Jurkat, Clone E6-1 (cell line): Measurements from ENCODE around the gene TUBB8. TPM values are rescaled to one million over a fixed set of nuclear protein-coding genes. Genes with fewer than 3 reads are reported as not detected.
"Not testable (repeated sequence)": the region's sequence is repeated elsewhere in the genome, so short reads cannot be mapped to it uniquely, and the experiment has no call there.

ENCODE experiments used
- DNase-seq: peaks from one replicate; pipeline ENCODE4 v3.0.0-alpha.2; 2011; ENCODE audit warnings: low read depth, low spot score
- H3K4me3 ChIP-seq: 2 replicates; pipeline ENCODE4 v1.5.1; 2011; ENCODE audit warnings: mild to moderate bottlenecking, low read length, control low read depth, moderate library complexity
- polyA plus RNA-seq: library from polyadenylated mRNA; unstranded; fragments of >200 nt; gene quantifications from one replicate; pipeline ENCODE4 v1.2.1, GENCODE V29; 2012; ENCODE audit warnings: missing spikeins; ENCODE audit not compliant: insufficient read length, insufficient read depth

The TUBB8 gene
- not detected for polyA plus RNA-seq

GRCh38 chr10:48996-49395, at the start of gene TUBB8:
TSS of gene TUBB8 (minus strand) at chr10:49296. CDS start at chr10:49238, 58 bp downstream.
- H3K4me3 ChIP-seq = no peak within 1 kb of the TSS
- no peak for DNase-seq

- DNase-seq = no peak
- H3K4me3 ChIP-seq = no peak overlapping the region
Observed at GRCh38 chr10:96466-96865, 47.4 kb upstream of the TUBB8 start.

DNA sequence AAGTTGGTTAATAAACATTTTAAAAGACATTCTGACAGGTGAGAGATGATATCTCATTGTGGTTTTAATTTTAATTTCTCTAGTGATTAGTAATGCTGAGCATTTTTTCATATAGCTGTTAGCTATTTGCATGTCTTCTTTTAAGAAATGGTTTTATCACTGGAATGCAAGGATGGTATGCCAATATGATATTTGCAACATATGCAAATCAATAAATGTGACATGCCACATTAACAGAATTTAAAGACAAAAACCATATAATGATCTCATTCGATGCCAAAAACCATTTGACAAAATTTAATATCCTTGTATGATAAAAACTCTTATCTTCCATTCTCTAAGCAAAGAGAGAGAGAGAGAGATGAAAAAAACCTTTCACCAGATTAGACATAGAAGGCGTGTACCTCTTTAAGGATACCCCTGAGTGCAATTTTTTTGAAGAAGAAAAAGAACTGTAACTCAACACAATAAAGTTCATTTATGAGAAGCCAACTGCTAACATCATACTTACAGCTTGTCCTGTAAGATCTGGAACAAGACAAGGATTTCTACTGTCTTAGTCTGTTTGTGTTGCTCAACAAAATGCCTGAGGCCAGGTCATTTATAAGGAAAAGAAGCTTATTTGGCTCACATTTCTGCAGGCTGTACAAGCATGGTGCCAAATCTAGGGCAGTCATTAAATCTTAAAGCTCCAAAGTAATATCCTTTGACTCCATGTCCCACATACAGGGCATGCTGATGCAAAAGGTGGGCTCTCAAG, 46.4 kb upstream of the TUBB8 start:
- no peak overlapping the region for H3K4me3 ChIP-seq
- no peak for DNase-seq

- DNase-seq = no peak
Observed at GRCh38 chr10:94613-95012, 45.5 kb upstream of the TUBB8 start.

DNA sequence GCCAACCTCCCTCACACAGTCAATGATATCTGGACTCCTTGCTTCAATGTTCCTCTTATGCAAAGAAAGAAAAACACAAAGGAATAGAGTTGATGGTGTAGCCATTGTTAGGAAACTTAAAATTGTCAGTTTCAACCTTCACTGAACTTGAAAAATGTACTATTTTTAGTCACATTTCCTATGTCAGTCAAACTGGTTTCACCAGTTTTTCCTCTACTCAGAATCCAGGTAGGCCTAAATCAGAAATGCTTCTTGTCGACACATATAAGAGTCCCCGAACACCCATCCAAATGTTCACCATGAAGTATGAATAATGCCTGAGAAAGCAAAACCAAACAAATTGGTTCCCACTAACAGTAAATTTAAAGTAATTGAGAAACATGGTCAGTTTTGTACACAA, 43.8 kb upstream of the TUBB8 start:
- no peak overlapping the region for H3K4me3 ChIP-seq
- no peak for DNase-seq

More at GRCh38 chr10:94613-95012, 45.5 kb upstream of the TUBB8 start:
- no peak overlapping the region for H3K4me3 ChIP-seq

- no peak overlapping the region for H3K4me3 ChIP-seq
- DNase-seq = no peak
Observed at GRCh38 chr10:92153-92552, 43.1 kb upstream of the TUBB8 start.

GRCh38 chr10:91313-91712, 42.2 kb upstream of the TUBB8 start:
- H3K4me3 ChIP-seq = no peak overlapping the region
- DNase-seq = no peak

DNA sequence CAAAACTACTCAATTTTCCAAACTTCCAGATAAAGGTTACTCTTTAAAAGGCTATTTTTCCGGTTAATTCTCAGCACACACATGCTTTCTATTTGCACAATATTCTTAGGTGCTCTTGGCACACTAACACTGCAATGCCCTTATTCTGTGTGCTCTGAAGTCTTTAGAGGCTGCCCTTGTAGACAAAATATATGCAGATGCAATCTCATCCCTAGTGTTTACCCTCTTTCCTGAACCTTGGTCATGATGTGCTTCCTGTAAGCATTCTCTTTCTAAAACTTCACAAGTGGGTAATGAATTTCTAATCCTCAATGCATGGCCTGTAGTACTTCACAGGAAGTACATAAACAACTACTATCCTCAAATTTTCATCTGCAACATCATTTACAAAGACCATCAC, 41.1 kb upstream of the TUBB8 start:
- no peak for DNase-seq

GRCh38 chr10:89248-89647, 40.2 kb upstream of the TUBB8 start:
- no peak overlapping the region for H3K4me3 ChIP-seq
- DNase-seq = no peak

More for the DNA sequence above, 41.1 kb upstream of the TUBB8 start:
- no peak overlapping the region for H3K4me3 ChIP-seq

GRCh38 chr10:88253-88652, 39.2 kb upstream of the TUBB8 start:
- no peak for DNase-seq
- no peak overlapping the region for H3K4me3 ChIP-seq

DNA sequence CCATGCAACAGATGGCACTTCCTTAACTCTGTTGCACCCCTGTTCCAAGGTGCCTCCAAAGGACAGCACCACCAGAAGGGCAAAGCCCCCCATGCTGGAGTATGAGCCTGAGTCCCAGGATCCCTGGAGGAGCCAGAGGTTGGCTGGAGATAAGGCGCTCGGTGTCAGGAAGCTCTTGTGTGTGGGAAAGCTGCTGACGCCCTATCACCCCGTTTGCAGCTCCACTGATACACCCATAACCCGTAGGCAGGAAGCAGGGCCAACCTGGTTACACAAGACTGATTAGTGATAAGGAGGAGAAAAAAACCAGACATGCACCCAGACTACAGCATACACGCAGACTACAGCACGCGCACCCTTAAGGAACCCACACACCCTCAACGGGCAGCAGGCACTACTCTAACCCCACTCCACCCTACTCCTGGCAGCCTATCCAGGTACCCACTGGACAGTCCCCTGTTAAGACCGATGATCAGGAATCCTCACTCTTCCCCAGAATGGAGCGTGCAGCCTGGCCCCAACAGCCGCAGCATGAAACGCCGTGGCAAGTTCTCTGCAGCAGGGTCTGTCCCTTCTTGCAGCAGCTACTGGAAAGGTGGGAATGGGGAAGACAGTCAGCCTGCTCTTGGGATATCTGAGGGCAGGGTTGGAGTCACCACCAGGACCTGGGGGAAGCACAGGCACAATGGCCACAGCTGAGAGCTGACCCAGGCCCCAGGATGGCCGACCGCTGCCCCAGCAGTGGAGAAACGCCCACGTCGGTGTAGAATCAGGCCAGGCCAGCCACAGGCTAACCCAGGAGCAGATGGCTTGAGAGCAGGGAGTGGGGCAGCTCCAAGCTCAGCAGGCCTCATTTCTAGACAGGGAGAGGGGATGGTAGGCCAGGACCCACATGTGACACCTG, 38.3 kb upstream of the TUBB8 start:
- H3K4me3 ChIP-seq = no peak overlapping the region
- peak; percentile 51 for DNase-seq

DNA sequence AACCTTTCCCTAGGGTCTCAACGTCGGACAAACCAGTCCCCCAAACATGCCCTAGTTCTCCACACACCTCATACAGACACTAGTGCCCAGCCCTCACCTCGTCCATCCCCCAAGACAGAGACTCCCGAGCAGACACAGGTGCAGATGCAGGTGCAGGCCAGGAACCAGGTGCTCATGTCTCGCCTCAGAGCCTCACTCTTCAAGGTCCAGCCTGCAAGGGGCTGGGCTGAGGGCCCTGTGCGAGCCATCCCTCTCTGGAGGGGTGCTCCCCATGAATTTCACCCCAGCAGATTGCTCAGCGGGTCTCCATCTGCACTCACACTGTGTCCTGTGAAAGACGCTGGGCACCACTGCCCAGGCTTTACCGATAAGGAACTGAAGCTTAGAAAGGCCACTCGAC, 36.9 kb upstream of the TUBB8 start:
- no peak overlapping the region for H3K4me3 ChIP-seq
- DNase-seq = no peak

DNA sequence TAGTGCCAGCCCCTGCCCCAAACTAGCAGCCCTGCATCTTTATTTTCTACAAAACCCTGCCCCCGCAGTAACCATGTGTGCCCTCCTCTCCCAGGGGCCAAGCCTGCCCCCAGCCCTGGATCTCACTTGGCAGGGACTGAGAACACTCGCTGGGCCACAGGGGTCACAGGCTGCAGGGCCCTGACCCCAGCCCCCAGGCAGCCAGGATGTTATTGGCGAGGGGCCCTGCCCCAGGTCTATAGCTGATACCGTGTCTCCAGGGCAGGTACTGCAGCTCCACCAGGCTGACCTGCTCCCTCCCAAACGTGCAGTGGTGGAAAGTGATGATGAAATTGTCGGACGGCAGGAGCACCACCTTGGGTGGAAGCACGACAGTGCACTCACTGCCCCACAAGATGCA, 35.9 kb upstream of the TUBB8 start:
- no peak overlapping the region for H3K4me3 ChIP-seq
- DNase-seq = no peak

DNA sequence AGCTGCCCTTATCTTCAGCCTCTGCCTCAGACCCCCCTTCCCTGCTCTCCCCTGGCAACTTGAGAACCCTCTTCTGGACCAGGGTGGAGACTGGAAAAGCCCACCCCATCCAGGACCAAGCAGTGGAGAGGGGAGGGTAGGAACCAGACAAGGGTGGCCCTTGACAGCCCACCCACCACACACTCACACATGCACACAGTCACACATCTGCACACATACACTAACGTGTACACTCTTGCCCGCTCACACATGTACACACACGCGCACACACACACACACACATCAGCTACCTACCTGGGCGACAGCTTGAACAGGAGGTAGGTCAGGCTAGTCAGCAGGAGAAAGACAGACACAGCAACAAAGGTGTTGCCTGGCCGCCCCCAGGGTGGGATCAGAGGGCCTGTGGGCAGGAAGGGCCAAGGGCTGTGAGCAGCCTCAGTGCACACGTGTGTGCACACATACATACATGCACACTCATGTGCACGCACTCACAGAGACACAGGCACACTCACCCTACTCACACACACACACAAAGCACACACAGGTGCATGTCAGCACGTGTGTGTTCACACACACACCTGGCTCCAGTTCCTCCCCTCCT, 34.9 kb upstream of the TUBB8 start:
- DNase-seq = no peak
- no peak overlapping the region for H3K4me3 ChIP-seq

DNA sequence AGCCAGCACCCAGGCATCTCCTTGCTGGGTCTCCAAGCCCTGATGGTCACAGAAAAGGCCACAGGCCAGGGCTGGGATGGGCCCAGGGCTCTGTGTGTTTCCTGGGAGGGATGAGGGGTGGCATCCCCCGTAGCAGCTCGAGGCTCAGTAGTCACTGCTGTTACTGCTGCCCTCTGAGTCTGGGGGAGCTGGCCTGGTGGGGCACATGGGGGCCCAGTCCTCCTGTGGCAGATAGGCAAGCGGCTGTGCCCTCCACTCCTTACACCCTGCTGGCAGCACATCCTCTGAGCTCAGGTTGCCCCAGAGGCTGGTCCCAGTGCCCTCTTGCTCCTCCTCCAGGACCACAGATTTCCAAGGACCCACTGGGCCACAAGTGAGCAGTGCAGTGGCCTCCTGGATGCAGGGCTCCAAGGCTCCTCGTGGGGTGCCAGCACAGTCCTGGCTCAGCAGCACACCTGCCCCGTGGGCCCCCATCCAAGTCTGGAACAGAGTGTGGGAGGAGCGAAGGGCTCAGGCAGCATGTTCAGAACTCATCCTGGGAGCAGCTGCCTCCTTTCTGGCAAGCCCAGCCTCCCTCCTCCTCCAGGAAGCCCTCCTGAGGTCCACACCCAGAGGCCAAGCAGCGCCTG, 31.5 kb upstream of the TUBB8 start:
- DNase-seq = no peak
- H3K4me3 ChIP-seq = no peak overlapping the region

DNA sequence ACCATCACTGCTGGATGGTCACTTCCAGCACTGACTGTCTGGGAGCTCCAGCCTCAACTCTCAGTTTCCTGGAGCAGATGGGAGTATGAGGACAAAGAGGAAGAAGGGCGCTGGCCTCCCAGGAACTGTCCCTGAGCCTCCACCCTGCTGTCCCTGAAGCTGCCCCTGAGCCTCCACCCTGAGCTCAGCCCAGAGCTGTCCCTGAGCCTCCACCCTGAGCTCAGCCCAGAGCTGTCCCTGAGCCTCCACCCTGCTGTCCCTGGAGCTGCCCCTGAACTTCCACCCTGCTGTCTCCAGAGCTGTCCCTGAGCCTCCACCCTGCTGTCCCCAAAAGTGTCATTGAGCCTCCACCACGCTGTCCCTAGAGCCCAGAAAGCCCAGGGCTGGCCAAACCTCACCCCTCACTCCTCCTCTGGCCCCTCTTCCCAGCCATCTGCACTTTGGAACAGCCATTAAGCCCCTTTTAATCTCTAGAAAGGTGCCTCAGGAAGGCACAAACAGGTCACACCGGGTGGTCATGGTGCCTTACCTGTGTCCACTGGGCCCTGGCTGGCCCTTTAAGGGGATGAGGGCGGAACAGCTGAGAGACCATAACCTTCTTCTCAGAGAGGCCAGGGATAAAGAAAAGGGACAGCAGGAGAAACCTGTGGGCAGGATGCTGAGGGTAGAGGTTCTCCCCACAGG, 30.6 kb upstream of the TUBB8 start:
- H3K4me3 ChIP-seq = no peak overlapping the region
- DNase-seq = no peak

DNA sequence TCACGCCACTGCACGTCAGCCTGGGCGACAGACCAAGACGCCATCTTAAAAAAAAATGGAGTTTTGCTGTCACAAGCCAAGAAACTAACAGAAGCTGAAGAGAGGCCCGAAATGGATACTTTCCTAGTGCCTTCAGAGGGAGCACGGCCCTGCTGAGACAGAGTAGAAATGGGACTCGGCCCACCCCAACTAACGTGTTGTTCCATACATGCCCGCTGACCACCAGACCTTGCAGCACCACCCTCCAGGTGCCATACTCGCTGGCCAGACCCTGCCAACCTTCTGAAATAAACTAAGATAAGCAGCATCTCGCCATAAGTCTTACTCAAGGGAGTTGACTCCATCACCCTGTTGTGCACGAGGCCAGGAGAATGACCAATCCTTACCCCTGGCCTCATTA, 29.5 kb upstream of the TUBB8 start:
- H3K4me3 ChIP-seq = no peak overlapping the region
- no peak for DNase-seq

GRCh38 chr10:74266-74621, 25.1 kb upstream of the TUBB8 start:
- not testable (repeated sequence) for H3K4me3 ChIP-seq, DNase-seq
